ENCODE results near the gene C19orf85.

- no peak for TF ChIP-seq EZH2phosphoT487 (IDR thresholded peaks at IDR 0.05; ENCODE audit: insufficient read depth, low read depth)
- TF ChIP-seq EZH2 (IDR thresholded peaks at IDR 0.05; ENCODE audit: insufficient read depth, poor library complexity, severe bottlenecking), result no peak
Measured at GRCh38 chr19:55477905-55478304, 13.4 kb upstream of the C19orf85 start.
